Stimulated activated CD4-positive, alpha-beta T cell treated with anti-CD3 and anti-CD28 coated beads, Interleukin-2, amount 100 ng/mL, for 48 hours (primary cell): ENCODE results near the gene NOXA1.

Source experiments
- DNase-seq, 2 donors: peaks; one replicate each; pipeline ENCODE4 v3.0.0-alpha.2; 2020

The NOXA1 gene

GRCh38 chr9:137455359-137455991 is 32.3 kb downstream of the NOXA1 start:
- no peak for DNase-seq

- DNase-seq = no peak
Observed at GRCh38 chr9:137456061-137456863, 33.1 kb downstream of the NOXA1 start.

- no peak for DNase-seq
Observed at GRCh38 chr9:137456864-137457405, 33.7 kb downstream of the NOXA1 start.

DNA sequence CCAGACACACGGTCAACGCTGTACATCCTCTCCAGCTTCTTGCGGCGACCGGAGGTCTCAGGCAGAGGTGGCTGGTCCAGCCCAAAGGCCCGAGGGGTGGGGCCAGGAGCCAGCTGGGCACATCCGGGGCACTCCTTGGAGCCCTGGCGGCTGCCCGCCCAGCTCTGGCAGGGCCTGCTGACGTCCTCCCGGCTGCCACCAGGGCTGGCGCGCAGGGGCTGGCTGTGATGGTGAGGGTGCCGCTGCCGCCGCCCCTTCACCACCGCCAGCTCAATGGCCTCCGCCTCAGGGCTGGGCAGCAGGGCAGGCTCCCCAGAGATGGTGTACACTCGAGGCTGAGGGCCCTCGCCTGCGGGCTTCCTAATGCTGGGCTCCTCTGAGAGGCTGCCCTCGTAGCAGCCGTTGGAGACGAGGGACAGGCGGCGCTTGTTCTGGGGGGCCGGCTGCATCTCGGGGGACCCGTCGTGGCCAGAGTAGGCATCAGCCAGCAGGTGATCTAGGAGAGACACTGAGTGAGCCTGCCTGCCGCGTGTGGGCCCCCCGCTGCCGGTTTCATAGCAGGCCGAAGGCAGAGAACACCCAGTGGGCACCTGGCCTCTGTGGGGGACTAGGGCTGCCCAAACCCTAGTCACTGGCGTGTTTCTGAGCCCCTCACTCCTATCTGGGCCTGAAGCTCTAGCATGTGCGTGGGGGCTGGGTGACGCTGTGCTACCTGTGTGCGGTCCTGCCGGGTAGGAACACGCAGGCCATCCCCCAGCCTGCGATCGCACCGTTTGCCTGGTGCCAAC is 34.4 kb downstream of the NOXA1 start:
- DNase-seq = no peak

DNA sequence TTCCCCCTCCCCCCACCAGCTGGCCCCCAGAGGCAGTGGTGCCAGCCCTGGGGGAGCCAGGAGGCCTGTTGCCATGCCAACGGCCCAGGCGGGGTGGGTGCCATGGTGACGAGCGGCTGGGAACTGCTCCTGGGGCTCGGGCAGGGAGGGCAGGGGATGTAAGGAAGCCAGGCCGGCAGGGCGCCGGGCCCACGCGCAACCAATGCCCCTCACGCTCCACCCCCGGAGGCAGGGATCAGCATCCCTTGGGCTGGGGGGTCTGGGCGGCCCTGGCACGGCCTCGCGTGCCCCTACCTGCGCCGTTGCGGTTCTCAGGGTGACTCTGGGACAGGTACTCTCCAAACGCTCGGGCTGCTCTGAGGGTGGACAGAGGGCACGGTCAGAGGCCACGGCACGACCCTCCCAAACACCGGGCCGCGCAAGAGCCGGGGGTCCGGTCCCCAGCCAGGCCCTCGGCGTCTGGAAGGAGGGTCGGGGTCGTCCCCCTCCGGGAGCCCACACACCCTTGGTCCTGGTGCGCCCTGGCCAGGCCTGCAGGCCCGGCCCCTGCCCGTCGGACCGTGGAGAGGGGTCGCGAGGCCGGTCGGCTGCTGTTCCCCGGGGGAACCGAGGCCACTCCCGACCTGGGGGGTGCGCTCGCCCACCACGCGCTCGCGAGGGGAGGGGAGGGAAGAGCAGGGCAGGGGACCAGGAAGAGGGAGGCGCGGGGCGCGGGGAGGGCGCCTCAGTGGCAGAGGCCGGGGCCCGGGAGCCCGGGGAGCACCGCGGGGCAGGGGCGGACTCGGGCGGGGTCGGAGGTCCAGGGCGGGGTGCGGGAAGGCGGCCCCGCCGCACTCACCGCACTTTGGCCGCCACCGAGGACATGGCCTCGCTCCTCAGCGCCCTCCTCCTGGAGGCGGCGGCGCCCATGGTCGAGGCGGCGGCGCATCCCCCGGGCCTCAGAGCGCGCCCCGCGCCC is 35.3 kb downstream of the NOXA1 start:
- DNase-seq = no peak

- DNase-seq = peak; percentile 91 to 97
Observed at GRCh38 chr9:137459152-137459600, 36.0 kb downstream of the NOXA1 start, which contains the start of gene NSMF. TSS of gene NSMF (minus strand) at chr9:137459334. CDS start at chr9:137459102, 232 bp downstream.

DNA sequence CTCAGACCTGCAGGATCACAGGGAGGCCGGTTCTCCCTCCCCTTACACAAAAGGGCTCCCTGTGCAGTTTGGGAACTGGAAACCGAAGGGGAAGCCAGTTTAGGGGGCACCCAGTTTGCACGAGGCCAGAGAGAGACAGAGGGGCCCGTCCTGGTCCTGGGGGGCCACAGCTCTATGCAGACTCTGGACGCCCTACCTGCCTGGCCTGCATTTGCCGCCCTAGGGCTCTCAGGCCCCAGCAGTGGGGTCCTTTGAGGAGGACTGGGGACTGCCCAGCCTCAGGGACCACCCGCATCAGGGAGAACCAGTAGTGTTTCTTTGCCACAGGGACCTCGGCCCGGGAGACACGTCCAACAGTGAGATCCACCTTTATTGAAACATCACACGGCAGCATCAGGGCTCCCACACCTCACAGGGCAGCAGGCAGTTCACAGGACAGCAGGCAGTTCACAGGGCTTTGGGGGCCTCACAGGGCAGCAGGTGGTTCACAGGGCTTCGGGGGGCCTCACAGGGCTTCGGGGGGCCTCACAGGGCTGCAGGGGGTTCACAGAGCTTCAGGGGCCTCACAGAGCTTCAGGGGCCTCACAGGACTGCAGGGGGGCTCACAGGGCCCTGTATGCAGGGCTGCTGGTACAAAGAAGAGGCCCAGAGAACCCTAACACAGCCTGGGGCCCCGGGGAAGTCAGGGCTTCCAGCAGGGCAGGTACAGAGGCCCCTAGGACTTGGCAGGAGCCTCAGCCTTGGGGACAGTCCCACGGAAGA is 36.6 kb downstream of the NOXA1 start:
- DNase-seq = no peak

DNA sequence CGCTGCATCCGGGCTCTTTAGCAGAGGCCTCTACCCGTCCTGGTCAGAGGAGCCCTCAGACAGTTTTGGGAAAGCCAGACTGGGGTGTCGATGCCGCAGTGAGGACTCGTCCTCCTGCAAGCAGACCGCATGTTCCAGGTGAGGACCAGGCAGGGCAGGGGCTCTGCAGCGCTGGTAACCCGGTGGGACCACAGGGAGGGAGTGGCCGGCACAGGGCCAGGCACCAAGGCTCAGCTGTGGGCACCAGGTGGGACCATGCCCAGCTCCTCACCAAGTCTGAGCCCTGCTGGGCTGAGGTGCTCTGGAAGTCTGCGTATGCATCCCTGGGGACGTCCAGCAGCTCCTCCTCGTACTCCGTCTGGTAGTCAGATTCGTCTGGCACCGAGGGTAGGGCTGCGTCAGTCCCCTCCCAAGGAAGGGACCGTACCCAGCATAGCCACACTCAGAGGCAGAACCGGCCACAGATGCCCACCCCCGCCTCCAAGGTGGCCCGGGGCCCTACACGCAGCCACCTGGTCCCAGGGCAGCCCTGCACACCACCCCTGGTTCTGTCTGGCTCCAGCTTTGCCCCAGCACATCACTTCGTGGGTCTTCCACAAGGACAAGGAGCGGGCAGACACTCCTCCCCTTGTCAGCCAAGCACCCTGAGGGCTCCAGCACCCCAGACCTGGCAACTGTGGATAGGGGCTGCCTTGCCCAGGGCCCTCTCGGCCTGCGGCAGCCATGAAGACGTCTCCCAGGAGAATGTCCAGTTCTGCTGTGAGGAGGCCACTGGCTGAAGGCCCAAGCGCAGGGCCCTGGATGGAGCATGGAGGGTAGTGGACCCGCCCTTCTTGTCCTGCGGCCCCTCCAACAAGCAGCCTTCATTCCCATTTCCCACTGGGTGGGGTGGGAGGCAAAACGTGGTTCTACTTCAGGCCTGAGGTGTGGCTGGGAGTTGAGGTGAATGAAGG is 37.4 kb downstream of the NOXA1 start:
- no peak for DNase-seq

GRCh38 chr9:137461316-137461662 is 38.1 kb downstream of the NOXA1 start:
- no peak for DNase-seq

GRCh38 chr9:137461663-137462395 is 38.6 kb downstream of the NOXA1 start:
- DNase-seq = peak; percentile 73 to 76

DNA sequence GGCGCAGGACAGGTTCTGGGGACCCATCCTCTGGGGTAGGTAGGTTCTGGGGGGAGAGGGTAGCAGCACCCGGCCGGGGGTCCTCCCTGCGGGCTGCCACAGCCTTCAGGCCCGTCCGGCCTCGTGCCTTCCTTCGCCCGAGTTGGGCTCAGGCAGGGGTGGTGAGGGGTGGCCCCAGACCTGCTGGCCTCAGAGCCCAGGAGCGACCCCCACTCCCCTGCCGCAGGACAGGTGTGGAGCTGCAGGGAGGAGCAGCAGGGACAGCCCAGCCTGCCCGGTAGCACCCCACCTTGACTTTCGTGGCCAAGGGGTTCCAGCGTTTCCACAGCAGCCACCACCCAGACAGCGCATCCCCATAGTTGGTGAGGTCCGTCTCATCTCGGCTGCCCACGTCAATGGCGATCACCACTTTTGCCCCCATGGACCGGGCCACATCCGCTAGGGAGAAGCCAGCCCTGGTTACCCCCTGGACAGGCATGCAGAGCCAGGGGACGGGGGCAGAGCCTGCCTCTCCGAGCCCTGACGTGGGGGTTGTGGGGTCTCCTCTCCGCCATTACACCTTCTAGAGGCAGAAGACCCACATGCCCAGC is 39.3 kb downstream of the NOXA1 start:
- no peak for DNase-seq

DNA sequence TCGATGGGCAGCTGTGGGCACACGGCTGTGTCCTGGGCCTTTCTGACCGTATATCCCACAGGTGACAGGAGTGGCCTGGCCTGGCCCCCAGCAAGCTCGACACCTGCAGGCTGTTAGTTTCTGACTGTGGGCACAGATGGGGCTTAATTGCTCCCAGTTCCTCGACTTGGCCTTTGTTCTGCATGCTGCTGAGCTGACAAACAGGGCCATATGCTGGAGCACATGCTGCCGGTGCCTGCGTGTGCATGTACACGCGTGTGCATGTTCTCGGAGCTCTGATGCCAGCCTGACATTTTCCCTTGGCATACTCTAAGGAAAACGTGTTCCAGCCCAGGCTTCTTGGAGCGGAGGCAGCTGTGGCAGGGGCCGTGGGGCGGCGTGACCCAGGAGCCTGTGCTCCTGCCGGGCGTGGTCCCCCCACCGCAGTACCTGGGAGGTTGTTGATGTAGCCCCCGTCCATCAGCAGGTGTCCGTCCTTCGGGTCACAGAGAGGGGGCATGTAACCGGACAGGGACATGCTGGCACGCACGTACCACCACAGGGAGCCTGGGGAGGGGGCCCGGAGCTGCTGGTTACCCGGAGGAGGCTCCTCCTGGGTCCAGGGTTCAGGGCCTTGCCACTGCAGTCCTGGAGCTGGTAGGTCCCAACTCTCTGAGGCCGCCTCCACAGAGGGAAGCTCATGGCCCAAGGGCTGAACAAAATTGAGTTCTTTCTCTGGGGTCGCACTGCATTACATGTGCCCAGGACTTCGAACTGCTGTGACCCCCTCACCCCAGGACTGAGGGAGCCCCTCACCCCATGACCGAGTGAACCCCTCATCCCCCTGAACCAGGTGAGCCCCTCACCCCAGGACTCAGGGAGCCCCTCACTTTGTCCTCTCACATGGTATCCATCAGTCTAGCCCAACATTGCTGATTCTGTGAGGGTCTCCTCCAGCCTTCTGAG is 40.1 kb downstream of the NOXA1 start:
- no peak for DNase-seq

GRCh38 chr9:137463931-137464290 is 40.7 kb downstream of the NOXA1 start:
- DNase-seq = no peak

DNA sequence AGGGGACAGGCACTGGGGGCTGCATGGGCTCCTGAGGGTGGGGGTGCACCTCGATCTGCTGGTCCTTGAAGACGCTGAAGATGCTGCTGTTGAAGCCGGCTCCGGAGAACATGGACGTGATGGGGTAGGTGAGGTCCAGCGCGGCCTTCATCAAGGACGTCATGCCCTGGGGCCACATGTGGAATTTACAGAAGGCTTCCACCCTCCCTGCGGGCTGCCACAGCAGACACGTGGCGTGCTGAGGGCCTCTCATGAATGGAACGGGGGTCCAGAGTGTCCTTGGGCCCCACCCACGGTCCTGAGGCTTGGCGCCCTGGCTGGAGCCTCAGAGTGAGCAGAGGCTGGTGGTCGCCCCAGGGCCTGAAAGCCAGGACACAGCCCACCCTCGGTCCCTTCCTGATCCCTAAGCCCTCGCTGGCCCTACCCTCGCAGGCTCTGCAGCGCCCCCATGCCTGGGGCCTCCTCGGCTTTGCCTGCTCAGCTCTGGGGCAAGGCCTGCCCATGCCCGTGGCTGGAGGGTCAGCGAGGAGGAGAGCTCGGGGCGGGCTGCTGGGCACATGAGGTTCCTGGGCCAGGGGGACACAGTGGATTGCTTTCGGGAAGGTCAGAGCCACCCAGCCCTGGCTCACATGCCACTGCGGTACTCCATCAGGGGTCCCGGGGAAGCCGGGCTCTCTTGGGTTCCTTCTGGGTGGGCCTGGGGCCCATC is 41.3 kb downstream of the NOXA1 start:
- DNase-seq = no peak

DNA sequence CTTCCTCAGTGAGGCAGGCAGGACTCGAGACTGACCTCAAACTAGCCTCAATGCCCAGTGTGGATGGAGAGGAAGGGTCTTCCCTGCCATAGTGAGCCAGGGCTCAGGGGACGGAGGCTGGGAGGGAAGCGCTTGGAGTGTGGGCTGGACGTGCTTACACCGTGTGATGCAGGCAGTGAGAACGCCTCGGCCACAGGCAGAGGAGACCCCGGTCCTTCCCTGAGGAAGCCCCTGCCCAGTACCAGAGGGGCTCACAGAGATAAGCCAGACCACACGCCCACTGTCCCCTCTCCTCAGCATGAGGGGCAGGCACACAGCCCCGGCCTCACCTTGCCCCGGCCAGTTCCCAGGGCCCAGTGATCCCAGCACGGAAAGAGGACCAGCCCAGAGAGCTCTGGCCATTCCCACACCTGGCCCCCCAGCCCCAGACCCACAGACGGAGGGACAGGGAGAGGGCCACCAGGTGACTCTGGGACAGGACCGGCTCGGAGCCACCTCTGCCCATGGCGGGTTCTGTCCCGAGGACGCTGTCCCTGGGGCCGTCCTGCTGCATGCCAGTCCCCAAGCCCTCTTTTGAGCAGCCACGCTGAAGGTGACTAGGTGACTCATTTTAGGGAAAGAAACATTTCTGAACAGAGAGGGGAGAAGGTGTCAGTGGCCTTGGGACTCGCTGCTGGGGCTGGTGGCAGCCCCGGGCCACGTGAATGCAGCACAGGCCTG is 42.0 kb downstream of the NOXA1 start:
- no peak for DNase-seq

GRCh38 chr9:137465720-137466388 is 42.7 kb downstream of the NOXA1 start:
- no peak for DNase-seq
